PFSK-1 (cell line): ENCODE data around the gene CLDN34.

Source experiments
- POLR2AphosphoS5 ChIP-seq: IDR thresholded peaks from 2 replicates; pipeline ENCODE4 v1.6.1; 2012; ENCODE audit warnings: low read depth, mild to moderate bottlenecking, control low read depth, low read length, moderate library complexity
- SIN3A ChIP-seq: IDR thresholded peaks from 2 replicates; pipeline ENCODE4 v1.6.1; 2012; ENCODE audit warnings: mild to moderate bottlenecking, low read length, moderate library complexity, borderline replicate concordance; ENCODE audit not compliant: insufficient read depth

GRCh38 chrX:9943420-9943819, 23.7 kb upstream of the CLDN34 start:
- TF ChIP-seq POLR2AphosphoS5 (no peak), SIN3A (no peak)
